ENCODE results near the gene STAB1. TPM values are rescaled to one million over a fixed set of nuclear protein-coding genes. Genes with fewer than 3 reads are reported as not detected.

The STAB1 gene
- total and polyA plus RNA-seq, 5 experiments from 2014 or later, result 6.1 to 9.8 TPM; not detected in 3

GRCh38 chr3:52490939-52491526 is 4.1 kb upstream of the STAB1 start:
- H3K4me3 Mint-ChIP-seq, result no peak overlapping the region
- H3K9me3 Mint-ChIP-seq, result no peaks in the 10 kb centered on the region
- no peak overlapping the region for H3K27ac Mint-ChIP-seq
- peaks cover 4 to 8% (median 6%) of the 10 kb centered on the region in 4 donors for H3K4me1 Mint-ChIP-seq
- H3K27me3 Mint-ChIP-seq, result no peaks in the 10 kb centered on the region
- ATAC-seq (no peak), DNase-seq (no peak)
- POLR2A ChIA-PET, result no interaction called here
- H3K36me3 Mint-ChIP-seq, result peaks cover 0 to 50% (median 8%) of the 10 kb centered on the region in 3 donors

- Mint-ChIP-seq H3K4me1 (peaks cover 4 to 8% (median 6%) of the 10 kb centered on the region in 4 donors), H3K4me3 (no peak overlapping the region), H3K36me3 (peaks cover 0 to 39% (median 8%) of the 10 kb centered on the region in 3 donors), H3K27ac (no peak overlapping the region), H3K27me3 (no peaks in the 10 kb centered on the region), H3K9me3 (no peaks in the 10 kb centered on the region)
- DNase-seq, result no peak
- POLR2A ChIA-PET, result no interaction called here
- no peak for ATAC-seq
Observed at GRCh38 chr3:52492059-52492458, 3.1 kb upstream of the STAB1 start.

- ATAC-seq, result no peak
- peaks cover 0 to 28% (median 4%) of the 10 kb centered on the region in 3 donors for H3K36me3 Mint-ChIP-seq
- POLR2A ChIA-PET, result interaction anchor here (0.7 kb wide), 1 partner anchor 79 kb away, joined by 3 read pairs; no protein-coding TSS in a partner anchor
- DNase-seq, result no peak
- H3K27ac Mint-ChIP-seq, result peak overlapping the region in 2 of 10 donors; percentile 17 to 31
- peaks cover 4 to 8% (median 7%) of the 10 kb centered on the region in 4 donors for H3K4me1 Mint-ChIP-seq
- no peak overlapping the region for H3K4me3 Mint-ChIP-seq
- H3K27me3 Mint-ChIP-seq, result peaks cover 0 to 2% (median 0%) of the 10 kb centered on the region in 5 donors
- H3K9me3 Mint-ChIP-seq, result no peaks in the 10 kb centered on the region
Observed at GRCh38 chr3:52493232-52494017, 1.7 kb upstream of the STAB1 start.

- DNase-seq, result no peak
- H3K4me3 Mint-ChIP-seq, result peak overlapping the region in 4 of 10 donors; percentile 26 to 58 (median 32)
- peaks cover 0 to 2% (median 0%) of the 10 kb centered on the region in 5 donors for H3K27me3 Mint-ChIP-seq
- no peaks in the 10 kb centered on the region for H3K9me3 Mint-ChIP-seq
- peak overlapping the region in 5 of 10 donors; percentile 16 to 92 (median 69) for H3K27ac Mint-ChIP-seq
- H3K4me1 Mint-ChIP-seq, result peaks cover 4 to 17% (median 9%) of the 10 kb centered on the region in 4 donors
- H3K36me3 Mint-ChIP-seq, result peaks cover 0 to 22% (median 2%) of the 10 kb centered on the region in 3 donors
- no peak for ATAC-seq
- POLR2A ChIA-PET, result no interaction called here
Observed at GRCh38 chr3:52494445-52494844, 693 bp upstream of the STAB1 start.

GRCh38 chr3:52495777-52496602 is 852 bp downstream of the STAB1 start:
- DNase-seq, result no peak
- Mint-ChIP-seq H3K27me3 (peaks cover 0 to 2% (median 0%) of the 10 kb centered on the region in 5 donors), H3K36me3 (peaks cover 0 to 16% (median 0%) of the 10 kb centered on the region in 3 donors), H3K9me3 (no peaks in the 10 kb centered on the region), H3K4me3 (no peak overlapping the region), H3K4me1 (peaks cover 4 to 17% (median 9%) of the 10 kb centered on the region in 4 donors), H3K27ac (no peak overlapping the region)
- no peak for ATAC-seq
- POLR2A ChIA-PET, result no interaction called here

GRCh38 chr3:52498137-52499054 is 3.3 kb downstream of the STAB1 start:
- ATAC-seq (no peak), DNase-seq (peak in 1 of 10 donors; percentile 27)
- Mint-ChIP-seq H3K4me3 (no peak overlapping the region), H3K27ac (peak overlapping the region in 1 of 10 donors; percentile 56), H3K27me3 (peaks cover 0 to 2% (median 0%) of the 10 kb centered on the region in 5 donors), H3K4me1 (peaks cover 4 to 17% (median 9%) of the 10 kb centered on the region in 4 donors), H3K9me3 (no peaks in the 10 kb centered on the region), H3K36me3 (no peaks in the 10 kb centered on the region)
- POLR2A ChIA-PET, result no interaction called here

- Mint-ChIP-seq H3K27ac (no peak overlapping the region), H3K9me3 (no peaks in the 10 kb centered on the region), H3K27me3 (peaks cover 0 to 2% (median 0%) of the 10 kb centered on the region in 5 donors), H3K36me3 (no peaks in the 10 kb centered on the region), H3K4me1 (peaks cover 0 to 13% (median 2%) of the 10 kb centered on the region in 4 donors), H3K4me3 (no peak overlapping the region)
- ATAC-seq (no peak), DNase-seq (no peak)
- POLR2A ChIA-PET, result no interaction called here
Observed at GRCh38 chr3:52501046-52501445, 5.9 kb downstream of the STAB1 start.

GRCh38 chr3:52502001-52502400 is 6.9 kb downstream of the STAB1 start:
- no peak overlapping the region for H3K27ac Mint-ChIP-seq
- H3K27me3 Mint-ChIP-seq, result peaks cover 0 to 2% (median 0%) of the 10 kb centered on the region in 5 donors
- ATAC-seq (no peak), DNase-seq (no peak)
- no peaks in the 10 kb centered on the region for H3K9me3 Mint-ChIP-seq
- POLR2A ChIA-PET, result interaction anchor here (1.0 kb wide), 1 partner anchor 34 kb away, joined by 3 read pairs; the partner anchor contains the start of gene UQCC5
- H3K4me1 Mint-ChIP-seq, result peaks cover 0 to 13% (median 2%) of the 10 kb centered on the region in 4 donors
- H3K4me3 Mint-ChIP-seq, result no peak overlapping the region
- no peaks in the 10 kb centered on the region for H3K36me3 Mint-ChIP-seq

GRCh38 chr3:52502808-52503350 is 7.7 kb downstream of the STAB1 start:
- H3K27ac Mint-ChIP-seq, result no peak overlapping the region
- H3K4me3 Mint-ChIP-seq, result no peak overlapping the region
- no peaks in the 10 kb centered on the region for H3K9me3 Mint-ChIP-seq
- DNase-seq (no peak), ATAC-seq (no peak)
- no peaks in the 10 kb centered on the region for H3K36me3 Mint-ChIP-seq
- no peaks in the 10 kb centered on the region for H3K27me3 Mint-ChIP-seq
- peaks cover 0 to 13% (median 2%) of the 10 kb centered on the region in 4 donors for H3K4me1 Mint-ChIP-seq
- POLR2A ChIA-PET, result interaction anchor here (1.0 kb wide), 1 partner anchor 33 kb away, joined by 3 read pairs; the partner anchor contains the start of gene UQCC5

- no peaks in the 10 kb centered on the region for H3K27me3 Mint-ChIP-seq
- no peak for DNase-seq
- no peaks in the 10 kb centered on the region for H3K36me3 Mint-ChIP-seq
- no peak overlapping the region for H3K4me3 Mint-ChIP-seq
- POLR2A ChIA-PET, result interaction anchor here (0.6 kb wide), 1 partner anchor 590 kb away, joined by 4 read pairs; no protein-coding TSS in a partner anchor
- no peak for ATAC-seq
- peaks cover 0 to 4% (median under 1%) of the 10 kb centered on the region in 4 donors for H3K4me1 Mint-ChIP-seq
- H3K27ac Mint-ChIP-seq, result no peak overlapping the region
- H3K9me3 Mint-ChIP-seq, result no peaks in the 10 kb centered on the region
Observed at GRCh38 chr3:52503788-52504424, 8.8 kb downstream of the STAB1 start.

- Mint-ChIP-seq H3K36me3 (no peaks in the 10 kb centered on the region), H3K9me3 (no peaks in the 10 kb centered on the region), H3K27me3 (no peaks in the 10 kb centered on the region), H3K4me1 (no peaks in the 10 kb centered on the region), H3K27ac (no peak overlapping the region), H3K4me3 (no peak overlapping the region)
- POLR2A ChIA-PET, result no interaction called here
- DNase-seq (no peak), ATAC-seq (no peak)
Observed at GRCh38 chr3:52504977-52505376, 9.8 kb downstream of the STAB1 start.
